Nucleus accumbens (tissue), 56 donors: ENCODE data around the gene CCNC.

Experiments
- DNase-seq, 56 donors: peaks; one replicate each; lab custom pipeline; 2025; lab: John Stamatoyannopoulos, UW

Gene CCNC, protein sequence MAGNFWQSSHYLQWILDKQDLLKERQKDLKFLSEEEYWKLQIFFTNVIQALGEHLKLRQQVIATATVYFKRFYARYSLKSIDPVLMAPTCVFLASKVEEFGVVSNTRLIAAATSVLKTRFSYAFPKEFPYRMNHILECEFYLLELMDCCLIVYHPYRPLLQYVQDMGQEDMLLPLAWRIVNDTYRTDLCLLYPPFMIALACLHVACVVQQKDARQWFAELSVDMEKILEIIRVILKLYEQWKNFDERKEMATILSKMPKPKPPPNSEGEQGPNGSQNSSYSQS

DNA sequence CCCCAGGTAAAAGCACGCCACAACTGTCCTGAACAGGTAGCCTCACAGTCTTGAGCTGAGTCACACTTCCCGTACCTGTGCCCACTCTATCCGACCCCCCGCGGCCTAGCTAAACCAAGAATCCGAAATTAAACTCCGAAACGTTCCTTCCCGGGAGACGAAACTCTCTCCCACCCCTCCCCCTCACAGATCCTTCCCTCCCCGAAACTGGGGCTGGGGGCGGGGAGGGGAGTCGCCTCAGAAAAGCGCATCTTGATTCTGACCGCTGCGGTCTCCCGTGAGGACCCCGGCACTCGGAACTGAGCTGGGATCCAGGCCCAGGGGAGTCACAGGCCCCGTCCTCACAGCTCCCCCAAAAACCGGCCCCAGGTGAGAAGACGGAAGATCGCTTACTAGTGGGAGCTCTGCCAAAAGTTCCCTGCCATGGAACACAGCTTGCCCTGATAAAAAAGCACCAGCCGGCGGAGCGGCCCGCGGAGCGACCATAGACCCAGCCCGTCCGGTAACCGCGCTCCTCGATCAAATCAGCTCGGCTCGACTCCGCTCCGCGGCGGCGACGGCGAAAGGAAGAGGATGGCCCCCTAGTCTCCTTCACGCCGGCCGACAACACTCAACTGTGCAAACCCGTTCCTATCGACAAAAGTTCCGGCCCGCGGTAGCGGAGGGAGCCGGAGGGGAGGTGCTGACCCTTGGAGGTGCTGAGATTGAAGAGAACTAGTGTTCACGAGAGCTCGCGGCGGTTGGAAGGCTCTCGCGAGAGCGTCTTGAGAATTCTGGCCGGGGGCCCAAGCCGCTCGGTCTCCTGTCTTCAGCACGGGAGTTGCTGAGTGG is at the start of gene CCNC:
Gene CCNC (minus strand): TSS at position 558 of the 831 bp plus-strand sequence. CDS start 133 bp downstream, at position 425.
- DNase-seq: peak; percentile 50 to 93 (median 78)

DNA sequence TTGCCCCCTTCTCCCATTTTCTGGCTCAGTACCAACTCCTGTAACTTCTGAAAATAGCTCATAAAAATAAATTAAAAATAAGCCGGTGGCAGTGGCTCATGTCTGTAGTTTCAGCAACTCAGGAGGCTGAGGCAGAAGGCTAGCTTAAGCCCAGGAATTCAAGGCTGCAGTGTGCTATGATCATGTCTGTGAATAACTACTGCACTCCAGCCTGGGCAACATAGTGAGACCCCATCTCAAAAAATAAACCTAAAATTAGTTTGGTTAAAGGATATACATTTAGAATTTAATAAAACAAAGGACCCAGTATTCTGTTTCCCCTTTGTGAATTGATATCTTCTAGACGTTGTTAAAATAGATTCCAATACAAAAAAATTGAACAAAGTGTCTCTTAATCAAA is 48.7 kb upstream of the CCNC start:
- DNase-seq: no peak

DNA sequence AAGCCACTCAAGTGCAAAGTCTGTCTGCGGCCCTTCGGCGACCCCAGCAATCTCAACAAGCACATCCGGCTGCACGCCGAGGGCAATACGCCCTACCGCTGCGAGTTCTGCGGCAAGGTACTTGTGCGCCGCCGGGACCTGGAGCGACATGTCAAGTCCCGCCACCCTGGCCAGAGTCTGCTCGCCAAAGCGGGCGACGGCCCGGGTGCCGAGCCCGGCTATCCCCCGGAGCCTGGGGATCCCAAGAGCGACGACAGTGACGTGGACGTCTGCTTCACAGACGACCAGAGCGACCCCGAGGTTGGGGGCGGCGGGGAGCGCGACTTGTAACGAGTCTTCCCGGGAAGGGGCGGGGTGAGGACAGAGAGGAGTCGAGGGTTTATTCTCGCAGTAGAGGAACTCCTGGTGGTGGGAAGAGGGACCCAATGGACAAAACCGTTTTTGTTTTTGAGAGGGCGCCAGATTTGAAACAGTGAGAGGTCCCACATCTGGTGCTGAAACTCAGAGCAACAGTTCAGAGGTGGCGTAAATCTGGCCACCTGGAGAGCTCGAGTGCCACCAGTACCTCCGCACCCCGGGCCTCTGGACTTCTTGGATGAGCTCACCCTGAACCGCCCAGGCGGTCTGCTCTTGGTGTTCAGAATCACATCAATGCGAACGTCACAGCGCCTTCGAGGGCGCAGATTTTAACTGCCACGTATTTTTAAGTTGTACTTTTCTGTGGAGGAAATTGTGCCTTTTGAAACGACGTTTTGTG is 46.1 kb upstream of the CCNC start:
- DNase-seq: no peak

DNA sequence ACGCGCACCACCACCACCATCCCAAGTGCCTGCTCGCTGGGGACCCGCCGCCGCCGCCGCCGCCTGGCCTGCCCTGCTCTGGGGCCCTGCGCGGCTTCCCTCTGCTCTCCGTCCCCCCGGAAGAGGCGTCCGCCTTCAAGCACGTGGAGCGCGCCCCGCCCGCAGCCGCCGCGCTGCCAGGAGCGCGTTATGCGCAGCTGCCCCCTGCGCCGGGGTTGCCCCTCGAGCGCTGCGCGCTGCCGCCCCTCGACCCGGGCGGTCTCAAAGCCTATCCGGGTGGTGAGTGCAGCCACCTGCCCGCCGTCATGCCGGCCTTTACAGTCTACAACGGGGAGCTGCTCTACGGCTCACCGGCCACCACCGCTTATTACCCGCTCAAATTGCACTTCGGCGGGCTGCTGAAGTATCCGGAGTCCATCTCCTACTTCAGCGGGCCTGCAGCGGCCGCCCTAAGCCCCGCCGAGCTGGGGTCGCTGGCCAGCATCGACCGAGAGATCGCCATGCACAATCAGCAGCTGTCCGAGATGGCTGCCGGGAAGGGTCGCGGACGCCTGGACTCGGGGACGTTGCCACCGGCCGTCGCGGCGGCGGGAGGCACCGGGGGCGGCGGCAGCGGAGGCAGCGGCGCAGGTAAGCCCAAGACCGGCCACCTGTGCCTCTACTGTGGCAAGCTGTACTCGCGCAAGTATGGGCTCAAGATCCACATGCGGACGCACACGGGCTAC is 45.4 kb upstream of the CCNC start:
- no peak for DNase-seq

DNA sequence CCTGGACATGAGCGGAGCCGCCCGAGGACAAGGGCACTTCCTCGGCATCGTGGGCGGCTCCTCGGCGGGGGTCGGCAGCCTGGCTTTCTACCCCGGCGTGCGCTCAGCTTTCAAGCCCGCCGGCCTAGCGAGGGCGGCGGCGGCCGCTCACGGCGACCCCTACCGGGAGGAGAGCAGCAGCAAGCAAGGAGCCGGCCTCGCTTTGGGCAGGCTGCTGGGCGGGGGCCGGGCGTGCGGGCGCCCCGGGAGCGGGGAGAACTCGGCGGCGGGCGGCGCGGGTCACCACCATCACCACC is 44.9 kb upstream of the CCNC start:
- DNase-seq: peak in 1 of 56 donors; percentile 41

DNA sequence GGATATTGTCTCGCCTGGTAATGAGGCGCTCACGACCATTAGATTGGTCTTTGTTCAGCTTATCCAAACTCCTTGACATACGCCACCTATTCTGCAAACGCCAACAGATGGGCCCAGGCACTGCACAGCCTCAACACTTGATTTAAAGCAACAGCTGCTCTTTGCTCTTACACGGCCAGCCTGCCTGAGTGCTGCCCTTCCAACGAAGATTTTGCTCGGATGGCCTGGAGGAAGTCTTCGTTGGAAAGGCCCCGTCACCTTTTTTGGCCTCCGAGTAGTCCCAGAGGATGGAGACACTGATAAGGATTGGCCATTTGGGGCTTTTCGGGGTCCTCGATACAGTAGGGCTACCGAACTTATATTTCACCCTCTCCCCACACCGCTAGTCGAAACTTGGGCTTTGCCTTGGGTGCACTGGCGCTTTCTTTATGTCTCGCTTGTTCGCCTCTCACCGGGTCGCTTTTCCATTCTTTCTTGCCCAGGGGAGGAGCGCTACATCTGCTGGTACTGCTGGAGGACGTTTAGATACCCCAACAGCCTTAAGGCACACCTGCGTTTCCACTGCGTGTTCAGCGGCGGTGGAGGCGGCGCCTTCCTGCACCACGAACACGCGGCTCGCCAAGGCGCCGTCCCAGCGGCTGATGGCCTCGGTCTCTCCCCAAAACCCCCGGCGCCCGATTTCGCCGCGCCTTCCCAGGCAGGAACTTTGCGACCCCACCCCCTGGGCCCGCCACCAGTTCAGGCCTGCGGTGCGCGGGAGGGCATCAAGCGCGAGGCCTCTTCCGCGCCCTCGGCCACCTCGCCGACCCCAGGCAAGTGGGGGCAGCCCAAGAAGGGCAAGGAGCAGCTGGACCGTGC is 44.3 kb upstream of the CCNC start:
- DNase-seq: no peak

DNA sequence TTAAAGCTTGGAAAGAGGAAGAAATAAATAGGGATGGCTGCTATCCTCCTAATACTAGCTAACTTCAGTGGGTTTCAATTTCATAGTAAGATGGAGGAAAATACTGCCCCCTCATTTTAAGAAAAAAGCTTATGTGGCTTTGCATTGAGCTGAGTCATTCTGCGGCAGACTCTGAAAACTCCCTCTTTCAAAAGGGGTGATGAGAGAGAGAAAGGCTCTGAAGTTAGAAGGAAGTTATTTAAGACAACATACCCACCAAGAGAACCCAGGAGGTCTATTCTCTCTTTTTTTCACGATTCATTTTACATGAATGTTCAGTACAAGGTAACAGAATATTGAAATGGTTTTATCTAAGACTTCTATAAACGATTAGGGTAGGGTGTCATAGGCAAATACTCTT is 42.7 kb upstream of the CCNC start:
- no peak for DNase-seq

DNA sequence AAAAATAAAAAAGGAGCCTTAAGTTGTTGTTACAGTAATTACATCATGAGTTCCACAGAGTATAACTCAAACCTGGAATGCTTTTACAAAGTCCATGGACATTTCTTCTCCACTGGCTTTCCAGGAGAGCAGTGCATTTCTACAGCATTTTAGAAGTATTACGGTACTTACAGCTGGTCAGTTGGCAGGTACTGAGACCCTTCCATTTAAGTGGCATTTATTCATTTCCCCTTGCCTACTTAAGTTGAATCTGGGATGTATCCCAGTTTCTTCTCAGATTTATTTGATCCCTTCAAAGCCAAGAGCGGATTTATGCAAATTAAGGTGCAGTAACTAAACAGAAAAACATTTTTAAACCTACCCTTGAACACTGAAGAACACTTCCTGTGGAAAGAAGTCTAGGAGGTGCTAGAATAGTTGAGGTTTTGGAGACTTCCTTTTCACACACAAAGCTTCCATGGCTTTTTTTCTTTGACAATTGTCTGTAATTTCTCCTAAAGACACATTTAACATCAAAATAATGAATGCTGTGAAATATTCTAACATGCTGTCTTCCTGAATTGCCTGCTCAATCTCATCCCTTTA is 41.5 kb upstream of the CCNC start:
- DNase-seq: no peak

DNA sequence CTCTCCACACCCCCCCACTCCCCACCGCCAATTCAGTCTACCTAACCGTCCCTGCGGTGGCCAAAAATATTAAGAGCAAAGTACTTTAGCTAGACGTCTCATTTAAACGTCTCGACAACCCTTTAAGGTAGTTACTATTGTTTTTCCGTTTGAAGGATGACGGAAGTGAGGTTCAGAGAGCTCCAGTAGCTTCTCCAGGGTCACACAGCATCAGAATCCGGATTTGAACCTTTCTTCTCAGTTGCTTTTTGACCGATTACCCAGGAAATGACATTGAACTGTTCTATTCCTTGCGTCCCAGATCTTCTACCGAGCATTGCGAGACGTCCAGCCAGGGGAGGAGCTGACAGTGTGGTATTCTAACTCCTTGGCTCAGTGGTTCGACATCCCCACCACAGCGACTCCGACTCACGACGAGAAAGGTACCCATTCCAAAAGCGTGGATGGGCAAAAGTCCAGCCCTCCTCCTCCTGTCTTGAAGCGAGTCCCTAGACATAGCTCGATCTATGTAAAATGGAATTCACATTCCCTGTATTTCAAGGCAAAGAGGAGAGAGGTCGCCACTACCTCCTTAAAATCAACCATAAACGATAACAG is 40.5 kb upstream of the CCNC start:
- no peak for DNase-seq

DNA sequence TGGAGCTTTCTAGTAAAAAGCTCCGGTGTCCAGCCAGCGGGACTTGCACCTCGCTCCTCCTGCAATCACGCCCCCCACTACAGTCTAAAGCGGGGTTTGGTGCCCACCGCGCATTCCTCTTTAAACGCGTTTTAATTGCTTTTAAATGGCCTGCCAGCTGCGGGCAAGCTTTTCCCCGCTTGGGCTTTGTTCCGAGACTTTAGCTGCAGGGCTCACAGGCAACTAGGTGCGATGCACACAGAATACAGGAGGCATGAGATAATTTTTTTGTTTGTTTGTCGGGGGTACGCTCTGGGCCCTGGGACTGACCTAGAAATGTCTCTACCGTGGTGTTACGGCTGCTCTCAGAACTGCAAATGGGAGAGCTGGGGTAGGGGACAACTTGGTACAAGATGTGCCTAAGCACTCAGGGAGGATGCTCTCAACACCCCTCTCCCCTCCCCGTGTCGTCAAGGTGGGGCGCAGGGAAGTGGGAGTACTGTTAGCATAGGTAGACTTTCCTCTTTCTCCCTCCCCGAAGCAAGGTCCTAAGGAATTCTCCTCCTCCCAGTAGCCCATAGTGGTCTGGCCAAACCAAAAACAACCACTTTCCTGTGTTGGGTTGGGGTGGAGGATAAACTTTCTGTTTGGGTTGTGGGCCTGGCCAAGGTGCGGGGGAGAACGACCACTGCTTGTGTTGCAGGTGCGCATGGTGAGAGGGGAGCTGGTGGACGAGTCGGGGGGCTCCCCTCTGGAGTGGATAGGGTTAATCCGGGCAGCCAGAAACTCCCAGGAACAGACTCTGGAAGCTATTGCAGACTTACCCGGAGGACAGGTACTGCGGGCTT is 39.8 kb upstream of the CCNC start:
- no peak for DNase-seq

DNA sequence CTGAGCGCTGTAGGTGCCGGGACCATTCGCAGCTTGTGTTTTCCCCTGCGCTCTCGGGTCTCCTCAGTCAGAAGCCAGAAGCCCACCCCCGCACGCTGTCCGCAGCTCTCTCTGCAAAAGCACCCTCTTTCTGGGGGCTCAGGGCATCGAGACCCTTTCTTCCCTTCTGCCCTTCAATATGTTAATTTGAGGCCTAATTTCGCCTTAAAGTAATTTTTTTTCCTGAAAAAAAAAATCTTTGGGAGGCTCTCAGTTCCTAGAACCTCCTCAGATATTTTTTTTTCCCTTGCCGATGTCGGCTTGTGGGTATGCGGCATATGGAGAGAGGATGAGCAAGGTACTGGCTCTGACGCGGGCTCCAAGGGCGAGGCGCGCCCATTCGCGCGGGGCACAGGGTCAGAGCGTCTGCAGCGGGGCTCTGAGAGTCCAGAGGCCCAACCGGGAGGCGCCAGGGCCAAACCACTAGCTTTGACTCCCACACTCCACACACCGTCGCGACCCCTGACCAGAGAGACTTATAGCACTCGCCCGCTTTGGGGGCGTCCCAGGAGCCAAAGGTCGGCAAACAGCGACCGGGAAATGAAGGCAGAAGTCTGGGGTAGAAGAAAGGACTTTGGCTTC is 39.1 kb upstream of the CCNC start:
- no peak for DNase-seq

DNA sequence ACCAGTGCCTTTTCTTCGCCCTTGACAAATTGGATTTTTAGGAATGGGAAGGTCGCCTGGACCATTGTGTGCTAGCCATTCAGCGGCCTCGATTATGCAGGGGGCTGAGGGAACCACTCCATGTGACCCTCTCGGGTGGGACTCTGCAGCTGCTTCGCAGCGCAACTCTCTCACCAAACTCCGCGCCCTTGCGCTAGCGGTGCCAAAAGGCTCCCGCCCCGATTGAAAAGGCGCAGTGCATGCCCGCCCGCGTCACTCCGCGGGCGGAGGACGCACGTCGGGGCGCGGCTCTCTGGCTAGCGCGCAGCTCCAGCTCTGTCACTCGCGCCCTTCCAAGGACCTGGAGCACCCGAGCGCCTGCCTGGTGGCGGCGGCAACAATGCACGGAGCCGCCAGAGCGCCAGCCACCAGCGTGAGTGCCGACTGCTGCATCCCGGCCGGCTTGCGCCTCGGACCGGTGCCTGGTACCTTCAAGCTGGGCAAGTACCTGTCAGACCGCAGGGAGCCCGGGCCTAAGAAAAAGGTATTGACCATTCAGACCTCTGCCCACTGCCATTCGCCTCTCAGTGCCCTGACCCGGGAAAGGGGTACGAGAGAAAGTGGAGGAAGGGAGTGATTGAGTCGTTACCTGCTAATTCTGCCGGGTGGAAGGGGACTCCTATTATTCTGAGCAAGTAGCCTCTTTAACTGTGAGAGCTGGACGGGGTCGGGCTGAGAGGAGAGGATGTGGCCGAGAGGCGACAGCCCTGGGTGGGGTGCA is 38.4 kb upstream of the CCNC start, which contains the start of gene PRDM13:
Gene PRDM13 (plus strand): TSS at position 178 of the 760 bp plus-strand sequence. CDS start 202 bp downstream, at position 380.
- no peak for DNase-seq

DNA sequence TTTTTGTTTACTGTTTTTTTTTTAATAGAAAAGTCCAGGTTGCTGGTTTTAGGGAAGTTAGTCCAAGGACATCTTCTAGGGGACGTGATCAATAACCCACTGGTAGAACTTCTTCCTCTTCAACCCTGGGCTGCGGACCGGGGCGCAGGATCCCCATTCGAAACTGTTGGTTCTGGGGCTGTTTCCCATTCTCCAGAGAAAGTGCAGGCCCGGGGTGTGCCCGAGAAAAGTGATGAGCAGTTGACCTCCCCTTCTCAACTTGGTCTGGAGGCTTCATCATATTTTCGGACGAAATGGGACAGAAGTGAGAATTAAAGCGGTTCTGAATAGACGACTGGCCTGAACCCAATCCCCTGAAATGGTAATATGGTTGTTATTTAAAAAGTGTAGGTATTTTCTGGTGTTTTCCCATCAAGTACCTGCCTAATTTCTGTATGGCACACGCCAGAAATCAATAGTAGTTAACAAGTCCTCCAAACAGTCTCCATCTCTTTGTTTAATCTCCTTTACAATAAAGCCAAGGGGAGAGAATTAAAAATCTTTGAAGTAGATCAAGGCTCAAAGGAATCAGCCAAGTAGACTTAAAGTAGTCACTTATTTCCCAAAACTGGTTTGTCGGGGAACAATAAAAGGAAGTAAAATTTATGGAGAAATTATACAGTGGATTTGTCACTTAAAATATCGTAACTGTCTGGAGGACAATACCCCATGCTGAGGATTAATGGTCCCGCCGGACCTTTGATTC is 37.6 kb upstream of the CCNC start:
- no peak for DNase-seq

DNA sequence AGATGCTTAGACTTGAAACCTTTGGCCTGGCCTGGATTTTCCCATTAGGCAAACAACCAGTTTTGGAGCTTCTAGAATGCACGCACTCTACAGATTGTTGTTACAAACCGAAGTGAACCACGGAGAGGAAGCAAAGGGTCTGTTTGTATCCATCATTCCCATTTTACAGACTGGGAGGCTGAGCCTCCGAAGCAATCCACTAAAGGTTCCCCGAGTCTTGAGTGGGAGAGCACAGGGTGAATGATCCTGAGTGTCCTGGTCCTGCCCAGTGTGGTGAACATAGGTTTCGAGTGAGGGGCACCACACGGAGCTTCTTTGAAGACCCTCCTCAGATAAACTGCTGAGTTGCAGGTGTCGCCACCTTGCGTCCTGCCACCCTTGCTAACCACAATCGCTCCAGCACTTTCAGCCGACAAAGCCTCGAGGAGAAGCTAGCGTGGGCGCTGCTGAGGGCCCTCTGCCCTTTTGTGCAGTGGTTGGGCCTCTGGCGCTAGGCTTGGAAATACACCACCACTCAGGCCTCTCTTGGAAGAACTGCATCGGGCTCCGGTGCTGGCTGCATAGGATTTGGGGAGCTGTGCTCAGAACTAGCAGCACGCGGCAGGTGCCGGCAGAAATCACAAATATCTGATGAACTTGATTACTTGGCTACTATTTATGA is 36.7 kb upstream of the CCNC start:
- no peak for DNase-seq
